ENCODE results near the gene RMDN2. TPM values are rescaled to one million over a fixed set of nuclear protein-coding genes. Genes with fewer than 3 reads are reported as not detected.

RMDN2 gene
- total and polyA plus RNA-seq, 10 of the 15 experiments (the other 5 are each of a cell fraction or from before 2014, with no cell fraction given): 2.6 to 12.4 (median 9.2) TPM

- TF ChIP-seq SPI1 (IDR thresholded peaks at IDR 0.05; ENCODE audit: borderline replicate concordance, insufficient read depth, low read depth, low read length) (peak; percentile 87), SKIL (IDR thresholded peaks at IDR 0.05; ENCODE audit: low read depth, poor library complexity, severe bottlenecking) (peak; percentile 88), RAD51 (IDR thresholded peaks at IDR 0.05) (peak; percentile 19; the same call in 1 of the 2 replicates), CREM (IDR thresholded peaks at IDR 0.05; ENCODE audit: low read depth) (peak; percentile 79), CEBPB (IDR thresholded peaks at IDR 0.05; ENCODE audit: borderline replicate concordance in 1 of 2, low read depth in 2 of 2, low read length in 2 of 2) (no peak), NBN (IDR thresholded peaks at IDR 0.05) (0 out of 2 replicates have a peak, but pooled peaks have one; percentile 64), CHD1 (IDR thresholded peaks at IDR 0.05; ENCODE audit: low read depth, low read length) (no peak), CHD4 (IDR thresholded peaks at IDR 0.05) (no peak), BCL3 (IDR thresholded peaks at IDR 0.05; ENCODE audit: borderline replicate concordance, insufficient read depth, low read depth, low read length, poor library complexity, severe bottlenecking) (peak; percentile 36), EP300 (IDR thresholded peaks at IDR 0.05; ENCODE audit: borderline replicate concordance in 1 of 2, control insufficient read depth in 1 of 2, low read depth in 2 of 2, low read length in 2 of 2) (peak; percentile 62 to 84), RUNX3 (IDR thresholded peaks at IDR 0.05; ENCODE audit: low read length) (peak; percentile 95), POLR2AphosphoS5 (IDR thresholded peaks at IDR 0.05; ENCODE audit: low read length) (no peak), ZNF592 (IDR thresholded peaks at IDR 0.05) (no peak), ATF2 (IDR thresholded peaks at IDR 0.05; ENCODE audit: low read length) (peak; percentile 90), ATF3 (IDR thresholded peaks at IDR 0.05; ENCODE audit: borderline replicate concordance, extremely low read depth, low read depth, low read length) (no peak), BACH1 (IDR thresholded peaks at IDR 0.05; ENCODE audit: borderline replicate concordance) (no peak), RFX5 (IDR thresholded peaks at IDR 0.05; ENCODE audit: low read depth, low read length) (no peak)
Observed at GRCh38 chr2:37934591-37935513, 9.8 kb downstream of the RMDN2 start (continued).
